Rectal smooth muscle tissue (tissue), 1 donor: ENCODE measurements around the gene KRT4.
"Not testable (repeated sequence)": the region's sequence is repeated elsewhere in the genome, so short reads cannot be mapped to it uniquely, and the experiment has no call there.

Source experiments
- H3K27ac ChIP-seq: one replicate; pipeline ENCODE4 v1.7.0; 2013; ENCODE audit warnings: low read depth, low read length, inconsistent platforms
- H3K27me3 ChIP-seq: one replicate; pipeline ENCODE4 v1.7.0; 2013; ENCODE audit warnings: low read length; ENCODE audit not compliant: control insufficient read depth, insufficient read depth
- H3K36me3 ChIP-seq: one replicate; pipeline ENCODE4 v1.7.0; 2013; ENCODE audit warnings: low read length; ENCODE audit not compliant: control insufficient read depth, insufficient read depth
- H3K4me1 ChIP-seq: one replicate; pipeline ENCODE4 v1.7.0; 2013; ENCODE audit warnings: low read length; ENCODE audit not compliant: control insufficient read depth, insufficient read depth
- H3K4me3 ChIP-seq: one replicate; pipeline ENCODE4 v1.7.0; 2013; ENCODE audit warnings: low read length
- H3K9ac ChIP-seq: one replicate; pipeline ENCODE4 v1.7.0; 2013; ENCODE audit warnings: low read length

KRT4 gene

DNA sequence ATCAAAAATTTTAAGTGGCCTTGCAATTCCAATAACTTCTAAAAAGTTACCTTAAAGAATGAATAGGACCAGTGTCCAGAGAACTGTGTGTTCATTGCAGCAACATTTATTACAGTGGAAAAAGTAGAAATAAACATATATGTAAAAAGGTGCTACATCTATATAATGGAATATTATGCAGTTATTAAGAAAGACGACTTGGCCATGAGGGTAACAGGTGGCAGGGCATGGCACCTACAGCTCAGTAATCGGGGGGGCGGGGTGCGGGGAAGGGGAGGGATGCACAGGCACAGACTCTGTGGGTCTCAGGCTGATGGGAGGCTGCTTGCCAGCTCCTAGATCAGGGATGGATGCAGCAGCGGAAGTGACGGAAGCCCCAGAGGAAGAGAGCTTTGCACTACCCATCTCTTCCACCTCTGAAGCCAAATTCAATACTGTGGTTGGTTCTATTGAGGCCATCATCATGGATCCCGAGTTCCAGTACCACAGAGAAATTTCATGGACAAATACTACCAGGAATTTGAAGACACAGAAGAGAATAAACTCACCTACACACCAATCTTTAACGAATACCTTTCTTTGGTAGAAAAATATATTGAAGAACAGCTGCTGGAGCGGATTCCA, 50.8 kb downstream of the KRT4 start:
- Histone ChIP-seq H3K36me3 (no peaks in the 10 kb centered on the region), H3K4me1 (no peaks in the 10 kb centered on the region), H3K9ac (no peak overlapping the region), H3K27ac (no peak overlapping the region), H3K27me3 (no peaks in the 10 kb centered on the region), H3K4me3 (no peak overlapping the region)

DNA sequence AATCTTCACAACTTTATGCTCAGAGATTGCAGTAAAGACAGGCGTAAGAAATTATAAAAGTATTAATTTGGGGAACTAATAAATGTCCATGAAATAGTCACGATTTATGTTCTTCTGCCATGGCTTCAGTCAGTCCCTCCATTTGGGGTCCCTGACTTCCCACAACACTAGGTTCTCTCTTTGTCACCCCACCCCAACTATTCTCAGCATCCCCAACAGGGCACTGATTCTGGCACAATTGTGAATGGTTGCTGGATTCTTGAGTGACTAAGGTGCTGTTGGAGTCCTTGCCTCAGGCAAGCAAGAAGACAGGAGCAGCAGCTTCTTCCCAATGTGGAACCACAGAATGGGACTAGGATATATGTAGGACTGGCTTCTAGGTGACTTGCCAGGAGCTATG, 52.1 kb downstream of the KRT4 start:
- Histone ChIP-seq H3K27me3 (no peaks in the 10 kb centered on the region), H3K36me3 (no peaks in the 10 kb centered on the region), H3K4me1 (no peaks in the 10 kb centered on the region), H3K4me3 (no peak overlapping the region), H3K27ac (no peak overlapping the region), H3K9ac (no peak overlapping the region)

DNA sequence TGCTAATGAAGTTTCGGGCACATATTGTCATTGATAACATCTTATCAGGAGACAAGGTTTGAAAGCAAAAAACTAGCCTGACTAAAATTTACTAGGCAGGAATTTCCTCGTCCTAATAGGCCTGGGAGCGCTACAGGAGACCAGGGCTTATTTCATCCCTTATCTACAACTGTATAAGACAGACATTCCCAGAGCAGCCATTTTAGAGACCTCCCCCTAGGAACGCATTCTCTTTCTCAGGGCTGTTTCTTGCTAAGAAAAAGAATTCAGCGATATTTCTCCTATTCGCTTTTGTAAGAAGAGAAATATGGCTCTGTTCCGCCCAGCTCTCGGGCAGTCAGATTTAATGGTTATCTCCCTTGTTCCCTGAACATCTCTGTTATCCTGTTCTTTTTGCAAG, 52.7 kb downstream of the KRT4 start:
- not testable (repeated sequence) for H3K4me1 ChIP-seq, H3K9ac ChIP-seq, H3K27ac ChIP-seq, H3K36me3 ChIP-seq, H3K27me3 ChIP-seq, H3K4me3 ChIP-seq

DNA sequence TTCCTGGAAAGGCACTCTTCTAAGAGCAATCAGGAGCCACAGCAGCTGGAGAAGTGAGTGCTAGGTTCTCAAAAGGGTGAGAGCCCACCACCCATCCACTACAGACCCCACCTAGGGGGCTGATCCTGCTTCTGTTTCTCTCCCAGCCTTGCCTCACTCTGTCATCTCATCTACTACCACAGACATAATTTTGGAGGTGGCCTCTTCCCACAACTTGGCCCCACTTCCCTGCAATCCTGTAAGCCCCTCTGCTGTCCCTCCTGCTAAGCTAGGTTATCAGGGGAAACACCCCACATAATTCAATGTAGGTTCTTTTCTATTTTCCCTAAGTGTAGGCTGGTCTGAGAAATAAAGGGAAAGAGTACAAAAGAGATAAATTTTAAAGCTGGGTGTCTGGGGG, 53.3 kb downstream of the KRT4 start:
- Histone ChIP-seq H3K9ac (no peak overlapping the region), H3K4me3 (no peak overlapping the region), H3K4me1 (no peaks in the 10 kb centered on the region), H3K27ac (no peak overlapping the region), H3K36me3 (no peaks in the 10 kb centered on the region), H3K27me3 (no peaks in the 10 kb centered on the region)

DNA sequence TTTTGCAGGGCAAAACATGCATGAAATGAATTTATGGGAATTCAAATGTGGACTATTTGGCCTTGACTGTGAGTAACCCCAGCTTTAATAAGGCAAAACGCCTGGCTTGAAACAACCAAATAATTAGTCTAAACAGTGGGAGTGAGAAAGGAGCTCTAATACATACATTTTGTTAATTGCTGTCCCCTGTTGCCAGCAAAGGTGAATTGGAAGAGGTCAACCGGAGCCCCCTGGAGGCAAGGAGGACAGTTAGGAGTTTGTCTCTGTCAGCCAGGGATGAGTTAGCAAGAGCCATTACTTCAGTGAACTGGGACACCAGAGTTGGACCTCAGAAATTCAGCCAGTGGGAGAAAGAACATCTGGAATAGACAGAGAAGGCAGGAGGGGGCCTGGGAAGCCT, 54.2 kb downstream of the KRT4 start:
- Histone ChIP-seq H3K27ac (no peak overlapping the region), H3K4me3 (no peak overlapping the region), H3K4me1 (no peaks in the 10 kb centered on the region), H3K36me3 (no peaks in the 10 kb centered on the region), H3K9ac (no peak overlapping the region), H3K27me3 (no peaks in the 10 kb centered on the region)

DNA sequence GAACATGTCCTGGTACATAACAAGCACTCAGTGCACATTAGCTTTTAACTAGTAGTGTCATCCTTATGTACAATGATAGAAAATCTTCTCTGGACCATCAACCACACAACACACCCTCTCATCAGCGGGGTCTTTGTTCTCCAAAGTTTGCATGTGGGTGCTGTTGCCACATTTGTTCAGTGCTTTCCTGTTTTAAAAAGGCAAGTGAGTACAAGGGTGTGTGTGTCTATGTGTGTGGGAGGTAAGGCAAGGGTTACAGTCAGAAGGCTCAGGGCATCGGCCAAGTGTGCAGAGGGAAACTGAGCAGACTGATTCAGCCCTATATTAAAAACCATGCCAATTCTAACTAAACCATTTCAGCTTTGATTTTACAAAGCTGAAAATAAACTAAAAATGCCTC, 54.7 kb downstream of the KRT4 start:
- Histone ChIP-seq H3K9ac (no peak overlapping the region), H3K36me3 (no peaks in the 10 kb centered on the region), H3K4me3 (no peak overlapping the region), H3K4me1 (no peaks in the 10 kb centered on the region), H3K27me3 (no peaks in the 10 kb centered on the region), H3K27ac (no peak overlapping the region)

DNA sequence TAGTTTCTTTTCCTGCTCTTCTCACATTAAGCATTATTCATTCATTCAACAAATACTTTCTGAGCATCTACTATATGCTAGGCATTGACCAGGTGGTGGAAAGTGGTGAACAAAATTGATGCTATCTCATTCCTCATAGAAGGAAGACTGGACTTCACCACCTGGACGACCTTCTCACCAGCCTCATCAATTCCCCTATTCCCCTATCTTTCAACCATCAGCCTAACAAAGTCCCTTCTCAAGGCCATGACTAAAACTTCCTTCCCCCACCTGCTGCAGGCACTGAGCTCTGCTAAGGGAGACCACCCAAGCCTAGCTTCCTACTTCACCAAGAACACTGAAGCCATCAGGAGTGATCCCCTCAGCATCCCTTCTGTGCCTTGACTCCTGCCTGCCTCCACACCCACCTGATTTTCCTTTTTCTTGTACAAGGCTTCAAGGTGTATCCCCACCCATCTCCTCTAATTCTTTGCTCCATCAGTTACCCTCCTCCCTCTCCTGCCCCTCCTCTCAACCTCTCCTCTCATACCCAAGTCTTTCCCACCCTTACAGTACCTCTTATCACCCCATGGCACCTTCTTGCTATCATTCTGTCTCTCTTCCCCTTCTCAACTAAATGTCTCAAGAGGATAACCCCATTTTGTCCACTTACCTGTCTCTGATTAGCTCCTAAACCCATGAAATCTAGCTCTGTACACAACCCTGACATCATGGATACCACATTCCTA, 56.3 kb downstream of the KRT4 start:
- H3K4me1 ChIP-seq, result no peaks in the 10 kb centered on the region
- H3K36me3 ChIP-seq, result no peaks in the 10 kb centered on the region
- H3K27me3 ChIP-seq, result peaks cover 2% of the 10 kb centered on the region
- no peak overlapping the region for H3K9ac ChIP-seq
- H3K4me3 ChIP-seq, result no peak overlapping the region
- no peak overlapping the region for H3K27ac ChIP-seq
